Hindlimb muscle (tissue), 1 donor: Measurements from ENCODE around the gene SLIT1. TPM values are rescaled to one million over a fixed set of nuclear protein-coding genes. Genes with fewer than 3 reads are reported as not detected.
A peak's percentile ranks its signal among the peaks of the same experiment; 100 is the strongest.

ENCODE experiments used
- DNase-seq: peaks from one replicate; pipeline ENCODE4 v3.0.0-alpha.2; 2013
- polyA plus RNA-seq: library from polyadenylated mRNA; unstranded; fragments of 120-200 nt; gene quantifications from one replicate; pipeline ENCODE4 v1.2.1, GENCODE V29; 2013; ENCODE audit not compliant: insufficient read length

SLIT1 gene
- polyA plus RNA-seq = 1.3 TPM

- no peak for DNase-seq
These were observed at the start of gene SLIT1 for GRCh38 chr10:97185326-97186058. Gene SLIT1 (minus strand): TSS chr10:97185959. CDS start chr10:97185674, 285 bp downstream.

DNA sequence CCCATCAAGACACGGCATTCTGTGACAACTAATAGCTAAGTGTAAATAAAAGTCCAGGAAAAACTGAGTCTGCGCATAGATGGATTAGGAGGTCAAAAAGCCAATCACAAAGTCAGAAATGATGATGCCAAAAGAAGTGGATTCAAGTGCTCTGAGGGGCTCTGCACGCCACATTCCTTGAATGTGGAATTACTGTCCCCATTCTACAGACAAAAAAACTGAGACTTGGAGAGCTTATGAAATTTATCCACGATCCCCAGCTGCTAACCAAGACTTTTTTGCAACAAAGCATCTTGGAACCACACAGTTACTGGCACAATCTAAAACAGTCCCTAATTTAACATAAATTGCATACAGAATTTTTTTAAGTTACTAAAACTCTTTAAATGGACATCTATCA is 49.6 kb upstream of the SLIT1 start:
- no peak for DNase-seq

DNA sequence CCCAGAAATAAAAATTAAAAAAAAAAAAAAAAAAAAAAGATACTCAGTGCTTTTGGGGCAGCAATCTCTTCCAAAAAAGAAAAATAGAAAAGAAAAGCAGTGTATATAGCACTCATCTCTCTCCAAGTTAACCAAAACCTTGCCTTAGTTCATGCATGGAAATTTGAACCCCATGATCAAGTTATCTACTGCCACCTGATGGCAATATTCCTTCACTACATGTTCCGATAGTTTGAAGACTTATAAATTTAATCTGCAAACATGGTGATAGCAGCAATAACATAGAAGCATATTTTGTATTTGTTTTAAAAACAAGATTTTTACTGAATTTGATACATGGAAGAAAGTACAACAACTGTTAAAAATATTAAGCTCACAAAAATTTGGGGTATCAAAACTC is 48.6 kb upstream of the SLIT1 start:
- no peak for DNase-seq

- no peak for DNase-seq
These were observed 44.4 kb upstream of the SLIT1 start for GRCh38 chr10:97230146-97230545.

- DNase-seq = no peak
These were observed 43.7 kb upstream of the SLIT1 start for GRCh38 chr10:97229322-97230015.

GRCh38 chr10:97228775-97229157 is 43.0 kb upstream of the SLIT1 start:
- no peak for DNase-seq

DNA sequence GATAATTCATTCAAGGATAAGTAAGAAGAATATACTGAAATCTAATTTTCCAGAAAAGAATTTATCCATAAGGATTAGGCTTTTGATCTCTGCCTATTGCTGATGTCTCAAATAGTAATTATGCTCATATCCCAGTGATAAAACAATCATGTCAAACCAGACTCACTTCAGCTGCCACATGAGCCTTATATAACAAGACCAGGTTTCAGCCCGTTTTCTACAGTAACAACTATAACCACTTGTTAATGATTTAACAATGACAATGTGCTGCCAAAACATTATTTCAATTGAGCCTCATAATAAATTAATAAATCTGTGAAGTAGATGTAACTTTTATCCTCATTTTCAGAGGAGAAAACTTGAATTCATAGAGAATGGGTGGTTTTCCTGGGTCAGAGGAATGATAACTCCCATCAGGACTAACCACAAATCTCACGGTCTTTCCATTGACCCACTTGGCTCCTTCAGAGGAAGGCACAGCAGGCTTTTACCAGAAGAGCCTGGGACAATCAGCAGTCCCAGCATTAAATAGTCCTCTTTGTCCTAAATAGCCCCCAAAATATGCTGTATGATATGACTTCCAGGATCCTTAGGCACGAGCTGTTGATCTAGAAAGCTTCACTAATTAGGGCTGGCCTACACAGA is 42.5 kb upstream of the SLIT1 start:
- DNase-seq = no peak

GRCh38 chr10:97226398-97226797 is 40.6 kb upstream of the SLIT1 start:
- no peak for DNase-seq

GRCh38 chr10:97224483-97225435 is 39.0 kb upstream of the SLIT1 start:
- no peak for DNase-seq

DNA sequence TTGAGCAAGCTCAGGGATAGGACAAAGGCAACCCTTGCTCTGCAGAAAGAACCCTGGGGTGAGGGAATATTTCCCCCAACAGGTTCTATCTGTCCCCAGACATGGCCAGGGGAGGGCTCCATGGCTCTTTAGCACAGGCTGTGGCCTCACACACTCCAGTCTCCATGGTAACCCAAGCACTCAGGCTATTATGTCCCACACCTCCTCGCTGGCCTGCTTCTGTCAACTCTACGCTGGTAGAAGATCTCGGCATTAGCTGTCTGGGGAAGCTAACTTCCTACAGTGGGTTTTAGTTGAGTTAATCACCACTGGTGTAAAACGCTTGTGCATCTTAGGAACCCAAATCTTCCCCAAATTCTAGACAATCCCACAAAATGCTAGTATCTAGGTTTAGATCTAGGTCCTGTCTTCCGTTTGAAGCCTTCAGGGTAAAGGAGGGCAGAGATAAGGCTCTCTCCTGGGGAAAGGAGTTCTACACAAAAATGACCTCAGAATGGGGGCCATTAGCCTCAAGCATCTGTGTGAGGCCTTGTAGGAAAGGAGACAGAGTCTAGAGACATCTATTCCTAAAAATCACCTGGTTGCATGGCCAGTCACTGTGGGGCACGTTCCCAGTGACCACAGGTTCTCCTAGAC is 36.7 kb upstream of the SLIT1 start:
- no peak for DNase-seq

DNA sequence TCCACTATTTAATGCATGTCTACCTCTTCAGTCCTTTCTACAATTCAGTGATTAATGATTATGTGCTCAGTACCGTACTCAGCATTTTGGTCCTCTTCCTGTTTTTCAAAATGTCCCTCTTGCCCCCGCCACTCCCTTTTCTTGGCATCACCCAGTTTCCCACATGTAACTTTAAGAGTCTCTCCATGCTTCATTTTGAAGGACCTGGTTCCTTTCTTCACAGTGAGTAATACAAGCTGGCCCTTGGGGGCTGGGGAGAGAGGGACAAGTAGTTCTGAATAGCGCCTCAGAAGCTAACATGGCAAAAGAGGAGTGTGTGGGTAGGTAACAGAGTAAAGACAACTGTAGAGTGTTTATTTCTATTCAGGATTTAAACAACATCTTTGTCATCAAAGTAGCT is 34.6 kb upstream of the SLIT1 start:
- no peak for DNase-seq

- no peak for DNase-seq
These were observed 31.5 kb upstream of the SLIT1 start for GRCh38 chr10:97217299-97217698.

- no peak for DNase-seq
These were observed 30.0 kb upstream of the SLIT1 start for GRCh38 chr10:97215619-97216260.

GRCh38 chr10:97213431-97213830 is 27.7 kb upstream of the SLIT1 start:
- no peak for DNase-seq

DNA sequence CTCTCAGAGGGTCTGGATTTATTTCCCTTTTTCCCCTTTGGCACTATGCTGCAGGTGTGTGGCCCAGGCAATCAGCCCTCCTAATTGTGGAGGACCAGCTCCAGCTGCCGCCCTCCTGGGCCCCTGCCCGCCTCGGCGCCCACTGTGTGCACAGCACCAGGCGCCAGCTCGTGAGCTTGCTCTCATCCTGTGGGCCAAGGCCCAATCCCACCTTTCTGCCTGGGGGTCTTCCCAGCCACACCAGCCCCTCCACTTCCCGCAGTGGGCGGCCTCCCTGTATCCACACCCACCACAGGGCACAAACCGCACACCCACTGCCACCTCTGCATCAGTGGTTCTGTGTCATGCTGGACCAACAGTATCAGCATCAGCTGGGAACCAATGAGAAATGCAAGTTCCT is 25.5 kb upstream of the SLIT1 start:
- DNase-seq = no peak

DNA sequence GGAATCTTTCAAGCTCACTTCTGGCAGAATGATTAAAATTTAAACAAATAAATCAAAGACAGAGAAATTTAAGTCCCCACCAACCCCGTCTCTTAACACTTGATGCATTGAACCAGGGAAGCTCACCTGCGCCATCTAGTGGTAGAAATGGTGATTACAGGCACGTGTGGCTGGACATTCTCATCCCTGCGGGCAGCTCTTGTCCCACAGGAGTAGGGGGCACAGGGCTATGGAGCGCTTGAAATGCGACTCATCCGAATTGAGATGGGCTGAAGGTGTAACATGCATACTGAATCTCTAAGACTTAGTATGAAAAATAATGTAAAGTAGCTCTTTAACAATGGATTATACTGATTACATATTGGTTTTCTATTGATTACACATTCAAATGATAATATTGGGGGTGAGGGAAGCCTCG is 24.8 kb upstream of the SLIT1 start:
- DNase-seq = peak; percentile 59

- no peak for DNase-seq
These were observed 22.1 kb upstream of the SLIT1 start for GRCh38 chr10:97207756-97208346.

DNA sequence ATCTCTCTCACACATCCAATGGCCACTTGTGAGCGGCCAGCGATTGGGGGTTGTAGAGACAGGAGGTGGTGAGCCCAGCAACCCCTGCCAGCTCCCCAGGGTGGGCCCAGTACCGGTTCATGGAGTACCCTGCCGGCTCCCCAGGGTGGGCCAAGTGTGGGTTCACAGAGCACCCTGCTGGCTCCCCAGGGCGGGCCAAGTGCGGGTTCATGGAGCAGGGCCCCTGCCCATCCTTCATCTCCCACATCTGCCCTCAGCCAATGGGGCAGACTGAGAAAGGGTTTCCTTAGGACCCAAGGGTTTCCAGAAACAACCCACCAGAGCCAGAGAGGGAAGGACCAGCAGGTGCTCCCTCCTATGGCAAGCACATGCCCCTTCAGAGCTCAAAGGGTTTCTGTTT is 21.4 kb upstream of the SLIT1 start:
- DNase-seq = no peak

DNA sequence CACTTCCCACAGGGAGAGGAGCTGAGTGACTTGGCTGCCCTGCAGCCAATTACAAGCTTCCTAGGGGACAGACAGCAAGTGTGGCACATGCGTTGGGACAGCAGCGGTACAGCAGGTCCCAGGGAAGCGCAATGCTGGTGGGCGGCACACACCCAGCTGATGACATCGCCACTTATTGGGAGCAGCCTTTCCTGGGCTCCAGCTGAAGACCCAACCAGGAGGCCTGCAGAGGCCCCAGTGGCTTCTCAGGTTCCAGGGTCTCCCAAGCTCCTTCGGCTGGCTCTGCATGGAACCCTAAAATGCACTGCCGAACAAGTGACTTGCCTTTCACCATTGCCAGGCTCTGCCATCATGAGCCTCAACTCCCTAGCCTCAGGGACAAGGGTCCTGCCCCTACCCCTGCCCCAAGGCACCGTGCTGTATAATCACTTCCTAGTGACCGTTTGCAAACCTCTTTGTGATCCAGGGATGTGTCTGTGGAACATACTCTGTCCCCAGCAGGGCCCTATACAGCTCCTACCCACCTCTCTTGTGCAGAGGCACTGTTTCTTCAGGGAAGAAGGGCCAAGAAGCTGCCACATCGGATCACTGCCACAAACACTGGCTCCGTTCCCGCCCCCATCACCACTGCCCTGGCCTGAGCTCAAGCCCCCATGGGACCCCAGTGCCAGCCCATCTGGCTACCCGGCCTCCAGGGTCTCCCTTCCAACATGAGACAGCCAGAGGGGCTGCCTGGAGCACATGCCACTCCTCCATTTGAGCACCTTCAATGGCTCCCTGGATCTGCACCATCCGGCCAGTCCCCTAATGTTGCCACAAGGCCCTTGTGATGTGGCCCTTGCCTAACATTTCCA is 19.3 kb upstream of the SLIT1 start:
- DNase-seq = no peak

- DNase-seq = no peak
These were observed 17.5 kb upstream of the SLIT1 start for GRCh38 chr10:97203220-97203619.
